ENCODE data around the gene CDH4.

CDH4 gene

GRCh38 chr20:61353261-61354000 lies 101.4 kb downstream of the CDH4 start:
- H3K4me3 ChIP-seq (ENCODE audit: low read depth in 1 of 2, low read length in 2 of 2) = no peak overlapping the region

GRCh38 chr20:61354001-61354390 lies 101.9 kb downstream of the CDH4 start:
- ATAC-seq (ENCODE audit: insufficient read depth, low read depth) (no peak), DNase-seq (no peak)
- TF ChIP-seq EZH2 (IDR thresholded peaks at IDR 0.05; ENCODE audit: borderline replicate concordance, low read depth, low read length, severe bottlenecking) (no peak), CTCF (IDR thresholded peaks at IDR 0.05; ENCODE audit: borderline replicate concordance, extremely low read depth, low read length, poor library complexity, severe bottlenecking) (no peak)
- H3K36me3 ChIP-seq (ENCODE audit: insufficient read depth, low read length) = no peaks in the 10 kb centered on the region
- H3K9me3 ChIP-seq (ENCODE audit: insufficient read depth, low read length, severe bottlenecking) = no peaks in the 10 kb centered on the region
- no peaks in the 10 kb centered on the region; the same call in 1 of the 2 replicates for H4K20me1 ChIP-seq (ENCODE audit: insufficient read depth, low read length)
- no peaks in the 10 kb centered on the region for H3K4me1 ChIP-seq (ENCODE audit: insufficient read depth, low read length)
- no peak overlapping the region for H3K27ac ChIP-seq (ENCODE audit: low read length)
- no peak overlapping the region for H3K4me3 ChIP-seq (ENCODE audit: low read depth in 1 of 2, low read length in 2 of 2)
- H2AFZ ChIP-seq (ENCODE audit: low read depth, low read length) = no peak overlapping the region
- no peak overlapping the region for H3K9ac ChIP-seq (ENCODE audit: low read depth, low read length)
- H3K4me2 ChIP-seq (ENCODE audit: insufficient read depth, low read length) = no peak overlapping the region
- no peaks in the 10 kb centered on the region for H3K79me2 ChIP-seq (ENCODE audit: insufficient read depth, low read length)
- H3K27me3 ChIP-seq (ENCODE audit: insufficient read depth, low read length, poor library complexity) = peaks cover 11% of the 10 kb centered on the region

More at GRCh38 chr20:61353261-61354000, 101.4 kb downstream of the CDH4 start:
- Histone ChIP-seq H3K27me3 (ENCODE audit: insufficient read depth, low read length, poor library complexity) (peaks cover 7% of the 10 kb centered on the region), H4K20me1 (ENCODE audit: insufficient read depth, low read length) (no peaks in the 10 kb centered on the region; the same call in 1 of the 2 replicates), H3K27ac (ENCODE audit: low read length) (no peak overlapping the region), H2AFZ (ENCODE audit: low read depth, low read length) (no peak overlapping the region), H3K4me2 (ENCODE audit: insufficient read depth, low read length) (no peak overlapping the region), H3K4me1 (ENCODE audit: insufficient read depth, low read length) (no peaks in the 10 kb centered on the region), H3K79me2 (ENCODE audit: insufficient read depth, low read length) (no peaks in the 10 kb centered on the region), H3K9me3 (ENCODE audit: insufficient read depth, low read length, severe bottlenecking) (no peaks in the 10 kb centered on the region), H3K9ac (ENCODE audit: low read depth, low read length) (no peak overlapping the region), H3K36me3 (ENCODE audit: insufficient read depth, low read length) (no peaks in the 10 kb centered on the region)
- ATAC-seq (ENCODE audit: insufficient read depth, low read depth) (no peak), DNase-seq (no peak)
- TF ChIP-seq EZH2 (IDR thresholded peaks at IDR 0.05; ENCODE audit: borderline replicate concordance, low read depth, low read length, severe bottlenecking) (no peak), CTCF (IDR thresholded peaks at IDR 0.05; ENCODE audit: borderline replicate concordance, extremely low read depth, low read length, poor library complexity, severe bottlenecking) (no peak)

- ATAC-seq (ENCODE audit: insufficient read depth, low read depth) = no peak
- Histone ChIP-seq H2AFZ (ENCODE audit: low read depth, low read length) (no peak overlapping the region), H3K4me3 (ENCODE audit: low read depth in 1 of 2, low read length in 2 of 2) (no peak overlapping the region), H3K4me1 (ENCODE audit: insufficient read depth, low read length) (no peaks in the 10 kb centered on the region), H4K20me1 (ENCODE audit: insufficient read depth, low read length) (no peaks in the 10 kb centered on the region; the same call in 1 of the 2 replicates), H3K36me3 (ENCODE audit: insufficient read depth, low read length) (no peaks in the 10 kb centered on the region), H3K9me3 (ENCODE audit: insufficient read depth, low read length, severe bottlenecking) (no peaks in the 10 kb centered on the region), H3K9ac (ENCODE audit: low read depth, low read length) (no peak overlapping the region), H3K79me2 (ENCODE audit: insufficient read depth, low read length) (no peaks in the 10 kb centered on the region), H3K27ac (ENCODE audit: low read length) (no peak overlapping the region), H3K27me3 (ENCODE audit: insufficient read depth, low read length, poor library complexity) (peaks cover 11% of the 10 kb centered on the region), H3K4me2 (ENCODE audit: insufficient read depth, low read length) (no peak overlapping the region)
- DNase-seq = no peak
- TF ChIP-seq EZH2 (IDR thresholded peaks at IDR 0.05; ENCODE audit: borderline replicate concordance, low read depth, low read length, severe bottlenecking) (no peak), CTCF (IDR thresholded peaks at IDR 0.05; ENCODE audit: borderline replicate concordance, extremely low read depth, low read length, poor library complexity, severe bottlenecking) (no peak)
These were observed 102.4 kb downstream of the CDH4 start for GRCh38 chr20:61354501-61354900.
